NCI-H1417 (cell line): Measurements from ENCODE around the gene TP53I13.
A peak's percentile ranks its signal among the peaks of the same experiment; 100 is the strongest.

Experiments
- DNase-seq, 3 experiments: peaks; one replicate each; lab custom pipeline; 2025; lab: John Stamatoyannopoulos, UW

TP53I13 gene

DNA sequence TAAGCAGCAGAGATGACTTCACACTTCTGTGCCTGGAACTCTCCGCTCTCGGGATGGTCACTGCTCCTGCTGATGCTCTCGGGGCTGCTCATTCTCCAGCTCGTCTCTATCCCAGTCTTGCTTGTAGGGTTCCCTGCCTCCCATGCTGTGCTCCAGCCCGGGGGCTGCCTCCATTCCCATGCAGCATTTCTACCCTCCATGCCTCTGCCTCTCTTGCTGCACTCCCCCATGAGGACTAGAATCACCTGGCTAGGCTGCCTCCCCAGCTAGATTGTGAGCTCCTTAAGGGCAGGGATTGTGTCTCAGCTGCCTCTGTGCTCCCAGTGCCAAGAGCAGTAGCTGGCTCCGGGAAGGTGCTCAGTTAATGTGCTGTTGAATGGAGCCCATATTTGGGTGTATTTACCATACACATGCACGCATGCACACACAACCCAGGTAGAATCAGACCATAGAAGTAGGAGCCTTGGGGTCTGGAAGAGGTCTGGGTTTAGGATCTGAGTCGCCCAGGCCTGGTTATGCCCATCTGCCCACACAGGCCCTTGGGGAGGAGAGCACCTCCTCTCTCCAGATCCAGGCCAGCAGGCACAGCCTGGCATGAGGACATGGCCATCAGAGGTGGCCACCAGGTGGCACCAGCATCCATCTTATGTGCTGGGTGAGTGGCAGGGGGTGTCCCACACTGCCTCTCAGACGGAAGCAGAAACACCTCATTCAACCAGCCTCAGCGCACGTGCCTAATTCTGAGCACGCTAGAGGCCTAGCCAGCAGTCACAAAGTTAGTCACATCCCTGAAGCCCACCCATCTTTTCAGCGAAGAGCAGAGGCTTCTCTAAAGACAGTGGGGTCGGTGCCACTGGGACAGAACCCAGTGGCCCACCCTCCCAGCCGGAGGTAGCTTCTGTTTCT lies 11.6 kb downstream of the TP53I13 start:
- peak; percentile 61 to 84 (median 71) for DNase-seq

DNA sequence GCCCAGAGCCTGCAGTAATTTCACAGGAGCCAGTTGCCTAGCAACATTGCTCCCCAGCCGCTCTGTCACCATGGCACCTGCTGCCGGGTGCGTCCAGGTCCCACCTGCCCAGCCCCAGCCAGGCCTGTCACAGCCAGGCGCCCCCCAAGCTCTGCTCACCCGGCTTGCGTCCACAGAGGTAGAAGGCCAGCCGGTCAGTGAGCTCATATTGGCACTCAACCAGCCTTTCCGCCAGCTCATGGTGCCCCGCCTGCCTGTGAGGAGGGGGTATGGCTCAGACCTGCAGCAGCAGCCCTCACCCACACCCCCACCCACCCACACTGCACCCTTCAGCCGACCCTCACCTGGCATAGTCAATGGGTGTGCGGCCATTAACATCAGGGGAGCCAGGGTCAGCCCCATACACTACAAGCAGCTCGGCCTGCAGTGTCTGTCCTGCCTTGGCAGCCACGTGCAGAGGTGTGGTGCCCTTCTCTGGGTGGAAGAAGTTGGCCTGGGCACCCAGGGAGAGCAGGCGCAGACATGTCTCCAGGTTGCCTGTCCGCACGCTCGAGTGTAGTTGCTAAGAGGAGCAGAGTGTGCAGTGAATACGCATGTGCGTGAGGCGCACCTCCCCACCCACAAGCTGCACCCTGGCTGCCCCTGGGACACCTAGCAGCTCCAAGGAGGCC lies 13.2 kb downstream of the TP53I13 start:
- DNase-seq = peak in 2 of 3 experiments; percentile 62 to 83

DNA sequence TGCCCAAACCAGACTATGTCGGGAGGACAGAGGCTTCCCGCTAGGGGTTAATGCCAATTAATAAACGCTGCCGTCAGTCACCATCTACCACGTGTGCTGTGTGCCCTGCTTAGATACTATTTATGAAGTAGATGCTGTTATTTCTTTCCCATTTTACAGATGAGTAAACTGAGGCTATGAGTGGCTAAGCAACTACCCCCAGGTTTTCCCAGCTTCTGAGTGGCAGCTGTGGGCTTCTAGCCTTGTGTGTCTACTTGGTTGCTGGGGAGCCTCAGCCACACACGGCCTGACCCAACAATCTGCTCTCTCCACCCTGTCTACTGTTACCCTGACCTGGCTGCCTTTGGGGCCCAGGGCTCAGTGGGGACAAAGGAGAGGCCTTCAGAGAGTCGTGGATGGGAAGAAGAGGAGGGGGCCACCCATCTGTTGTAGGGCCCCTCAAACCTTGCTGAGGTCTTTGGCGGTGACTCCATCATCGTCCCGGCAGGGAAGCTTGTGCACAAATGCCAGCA lies 13.8 kb downstream of the TP53I13 start:
- DNase-seq = no peak

DNA sequence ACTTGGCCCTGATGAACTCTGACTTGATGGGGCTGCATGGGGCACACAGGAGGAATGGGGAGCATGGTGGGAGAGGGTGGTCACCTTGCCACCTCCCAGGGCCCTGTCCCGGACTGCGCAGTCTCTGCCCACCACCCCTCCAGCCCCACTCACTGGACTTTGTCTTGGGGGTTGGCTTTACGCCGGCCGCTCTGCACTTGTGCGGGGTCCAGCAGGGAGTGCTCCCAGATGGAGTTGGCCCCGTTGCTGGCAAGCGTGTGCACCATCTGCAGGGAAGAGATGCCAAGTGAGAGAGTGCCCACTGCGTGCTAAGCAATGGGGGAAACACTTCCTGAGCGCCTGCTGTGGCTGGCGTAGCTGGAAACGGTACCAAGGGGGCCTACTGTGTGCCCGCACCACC lies 14.3 kb downstream of the TP53I13 start:
- no peak for DNase-seq

DNA sequence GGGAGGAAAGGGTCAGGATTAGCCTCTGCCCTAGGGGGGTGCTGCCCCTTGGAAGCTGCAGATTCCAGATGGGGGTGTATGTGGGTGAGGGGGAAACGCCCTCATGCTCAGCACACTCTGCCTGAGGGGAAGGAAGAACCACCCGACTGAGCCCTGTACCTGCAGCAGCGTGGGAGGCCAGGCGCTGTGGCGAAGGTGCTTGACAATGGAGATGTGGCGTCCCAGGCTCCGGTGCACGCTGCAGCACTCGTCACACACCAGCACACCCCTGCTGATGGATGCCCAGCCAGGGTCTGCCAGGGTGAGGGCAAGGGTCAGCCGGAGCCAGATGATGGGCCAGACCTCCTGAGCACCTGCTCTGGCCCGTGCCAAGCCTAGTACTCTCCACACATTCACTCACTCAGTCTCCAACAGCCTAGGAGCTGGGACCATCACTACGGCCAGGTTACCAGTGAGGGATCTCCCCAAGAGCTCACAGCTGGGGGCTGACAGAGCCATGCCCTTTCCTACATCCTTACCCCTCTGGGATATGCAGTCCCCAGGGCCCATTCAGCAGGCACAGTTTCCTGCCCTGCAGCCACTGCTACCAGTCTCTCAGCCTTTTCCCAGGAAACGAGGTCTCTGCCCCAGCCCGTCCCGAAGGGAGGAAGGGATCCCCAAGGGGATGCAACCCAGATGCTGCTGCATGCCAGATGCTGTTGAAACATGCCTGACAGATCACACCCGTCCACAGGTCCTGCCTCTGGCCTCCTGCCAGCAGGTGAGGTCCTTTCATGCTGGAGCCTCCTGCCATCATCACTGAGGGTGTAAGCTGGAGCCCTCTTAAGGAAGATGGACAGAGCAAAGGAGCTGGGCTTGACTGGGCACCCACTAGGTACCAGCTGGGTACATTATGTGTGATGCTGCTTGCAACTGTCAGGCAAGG lies 15.1 kb downstream of the TP53I13 start:
- peak in 1 of 3 experiments; percentile 7 for DNase-seq

DNA sequence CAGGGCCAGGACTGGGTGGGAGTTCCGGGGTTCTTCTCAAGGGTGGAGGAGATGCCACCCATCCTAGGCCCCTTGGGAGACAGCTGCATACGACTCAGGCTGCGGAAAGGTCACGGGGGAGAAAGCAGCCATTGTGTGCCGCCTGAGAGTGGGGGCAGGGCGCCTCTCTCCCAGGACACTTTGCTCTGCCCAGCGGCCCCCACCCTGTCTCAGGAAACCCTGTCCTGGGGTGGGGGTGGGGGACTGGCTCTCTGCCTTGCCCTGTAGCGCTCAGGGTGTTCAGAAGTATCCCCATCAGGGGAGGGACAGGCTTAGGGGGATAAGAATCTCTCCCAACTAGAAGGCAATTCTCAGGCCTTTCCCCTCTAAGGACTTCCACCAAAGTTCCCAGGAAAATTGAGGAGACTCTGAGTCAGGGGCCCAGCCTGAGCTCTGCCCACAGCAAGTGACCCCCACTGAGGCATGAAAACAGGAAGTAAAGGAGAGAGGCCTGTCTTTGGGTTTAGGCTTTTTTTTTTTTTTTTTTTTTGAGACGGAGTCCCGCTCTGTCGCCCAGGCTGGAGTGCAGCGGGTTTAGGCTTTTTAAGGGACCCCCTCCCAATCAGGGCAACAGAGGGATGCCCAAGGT lies 16.1 kb downstream of the TP53I13 start:
- no peak for DNase-seq

DNA sequence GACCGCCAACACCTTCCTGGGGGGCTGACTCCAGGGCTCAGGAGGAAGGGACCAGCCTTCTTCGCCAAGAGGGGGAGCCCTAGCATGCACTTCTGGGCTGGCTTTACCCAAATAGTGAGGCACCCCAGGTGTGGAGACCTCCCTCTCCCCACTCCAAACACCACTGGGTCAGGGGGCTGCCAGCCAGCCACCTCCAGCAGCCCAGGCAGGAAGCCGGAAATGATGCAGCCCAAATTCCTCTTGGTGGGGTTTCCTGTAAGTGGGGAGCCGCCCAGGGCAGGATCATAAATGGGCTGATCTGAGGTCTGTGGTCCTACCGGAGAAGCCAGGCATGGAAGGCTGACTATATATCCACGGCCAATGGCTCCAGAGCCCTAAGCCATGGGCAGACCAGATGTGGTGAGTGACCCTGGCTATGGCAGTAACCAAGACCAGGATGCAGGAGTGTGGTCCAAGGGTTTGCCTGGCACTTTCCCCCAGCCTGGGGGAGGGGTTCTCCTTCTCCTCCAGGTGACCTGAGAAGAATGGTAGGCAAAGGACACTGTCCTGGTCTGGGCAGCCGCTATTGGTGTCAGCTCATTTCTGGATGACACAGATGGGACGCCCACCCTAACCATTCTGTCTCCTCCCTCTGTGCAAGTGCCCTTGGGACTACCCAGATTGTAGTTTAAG lies 16.7 kb downstream of the TP53I13 start:
- no peak for DNase-seq

DNA sequence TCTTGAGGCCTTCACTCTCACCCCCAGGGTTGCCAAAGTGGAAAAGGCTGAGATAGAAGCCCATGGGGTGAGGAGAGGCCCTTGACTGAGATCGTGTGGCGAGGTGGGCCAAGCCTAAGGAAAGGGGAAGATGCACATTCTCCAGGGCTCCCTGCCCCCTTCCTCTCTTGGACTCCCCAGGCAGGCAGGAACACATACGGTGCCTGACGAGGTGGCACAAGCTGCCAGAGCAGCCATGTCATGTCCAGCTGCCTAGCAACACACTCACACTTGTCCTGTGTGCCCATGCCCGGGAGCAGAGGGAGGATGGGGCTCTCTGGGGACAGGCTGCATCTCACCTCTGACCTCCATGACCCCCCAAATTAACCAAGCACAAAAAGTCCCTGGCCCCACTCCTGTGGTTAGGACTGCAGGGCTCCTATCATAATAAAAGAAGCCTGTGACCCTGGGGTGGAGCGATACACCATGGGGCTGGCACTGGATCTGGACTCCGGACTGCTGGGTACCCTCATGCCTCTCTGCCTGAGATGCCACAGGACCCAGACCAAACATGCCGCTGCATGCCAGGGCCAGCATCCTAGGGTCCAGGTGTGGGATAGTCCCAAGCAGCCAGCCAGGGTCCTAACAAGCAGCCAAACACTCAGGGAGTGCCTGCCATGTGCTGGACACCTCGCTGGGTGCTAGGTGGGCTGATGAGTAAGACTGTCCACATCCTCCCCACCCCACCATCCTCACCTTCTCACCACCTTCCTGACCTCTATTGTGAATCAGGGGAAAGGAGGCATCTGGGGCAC lies 18.4 kb downstream of the TP53I13 start:
- DNase-seq = no peak

DNA sequence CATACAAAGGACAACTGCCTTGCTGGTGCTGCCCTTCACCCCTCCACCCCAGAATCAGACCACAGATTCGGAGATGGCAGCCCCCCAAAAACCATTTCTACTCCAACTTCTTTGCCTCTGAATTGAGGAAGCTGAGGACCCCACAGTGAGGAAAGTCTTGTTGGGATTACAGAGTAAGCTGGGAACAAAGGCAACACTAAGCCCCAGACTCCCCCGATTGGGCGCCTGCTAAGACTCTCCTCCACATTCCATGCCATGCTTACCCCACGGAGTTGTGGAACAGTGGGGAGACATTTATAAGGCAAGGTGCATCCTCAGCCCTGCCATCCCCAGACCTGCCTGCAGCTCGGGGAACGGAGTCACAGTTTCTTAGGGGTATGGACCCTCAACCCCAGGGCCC lies 19.1 kb downstream of the TP53I13 start:
- DNase-seq = no peak

DNA sequence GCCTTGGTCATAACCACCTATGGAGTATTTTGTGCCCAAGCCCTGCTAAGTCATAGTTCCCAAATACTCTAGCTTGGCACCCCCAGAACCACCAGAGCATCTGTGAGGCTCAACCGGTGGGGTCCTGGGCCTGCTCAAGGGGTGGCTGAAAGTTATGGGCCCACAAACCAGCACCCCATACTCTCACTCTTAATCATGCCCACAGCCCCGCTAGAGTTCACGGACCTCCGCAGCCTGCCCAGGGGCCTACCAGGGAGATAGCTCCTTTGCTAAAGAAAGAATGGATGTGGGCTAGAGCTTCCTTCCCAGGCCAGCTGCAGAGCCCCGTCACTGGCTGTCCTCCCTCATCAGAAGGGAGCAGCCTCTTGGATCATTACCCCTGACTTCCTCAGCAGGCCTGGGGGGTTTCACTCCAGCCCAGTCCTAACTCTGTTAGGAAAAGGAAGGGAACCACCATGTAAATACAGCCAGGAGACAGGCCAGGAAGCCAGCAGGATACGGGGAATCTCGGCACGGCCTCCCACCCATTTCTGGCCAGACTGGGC lies 19.6 kb downstream of the TP53I13 start:
- peak in 1 of 3 experiments; percentile 32 for DNase-seq

DNA sequence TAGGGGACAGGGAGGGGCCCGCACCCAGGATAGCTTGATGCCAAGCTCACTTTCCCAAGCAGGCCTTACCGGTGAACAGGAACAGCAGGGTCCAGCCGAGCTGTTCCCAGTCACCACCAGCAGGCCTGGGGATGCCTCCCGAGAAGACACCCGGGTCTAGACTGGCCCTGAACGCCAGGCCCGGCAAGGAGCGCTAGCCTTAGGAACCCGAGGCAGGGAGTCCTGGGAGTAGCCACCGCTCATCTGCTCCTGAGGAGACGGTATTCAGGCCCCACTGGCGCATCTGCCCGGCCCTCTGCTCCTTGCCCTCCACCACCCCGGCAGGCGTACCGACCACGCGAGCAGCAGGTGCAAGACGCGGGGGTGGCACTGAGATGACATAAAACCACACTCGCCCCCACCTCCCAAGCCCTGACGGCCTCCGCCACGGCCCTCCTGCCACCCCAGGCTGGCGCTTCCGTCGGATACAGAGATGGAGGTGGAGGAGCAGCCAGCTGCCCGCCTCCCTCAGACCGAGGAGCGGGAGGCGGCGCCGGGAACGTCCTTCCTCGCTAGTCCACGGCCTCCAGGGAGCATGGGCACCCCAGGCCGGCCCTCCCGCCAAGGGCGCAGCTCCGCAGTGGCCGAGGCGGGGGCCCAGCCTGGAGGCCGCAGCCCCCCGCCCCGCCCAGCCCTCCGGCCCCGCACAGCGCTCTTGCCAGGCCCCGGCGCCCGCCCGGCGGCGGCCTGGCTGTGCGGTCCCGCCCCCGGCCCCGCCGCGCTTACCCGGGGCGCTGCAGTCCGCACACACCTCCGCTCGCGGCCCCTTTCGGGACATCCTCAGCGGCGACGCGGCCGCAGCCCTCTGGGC lies 20.3 kb downstream of the TP53I13 start:
- DNase-seq = peak; percentile 46 to 70 (median 58)

DNA sequence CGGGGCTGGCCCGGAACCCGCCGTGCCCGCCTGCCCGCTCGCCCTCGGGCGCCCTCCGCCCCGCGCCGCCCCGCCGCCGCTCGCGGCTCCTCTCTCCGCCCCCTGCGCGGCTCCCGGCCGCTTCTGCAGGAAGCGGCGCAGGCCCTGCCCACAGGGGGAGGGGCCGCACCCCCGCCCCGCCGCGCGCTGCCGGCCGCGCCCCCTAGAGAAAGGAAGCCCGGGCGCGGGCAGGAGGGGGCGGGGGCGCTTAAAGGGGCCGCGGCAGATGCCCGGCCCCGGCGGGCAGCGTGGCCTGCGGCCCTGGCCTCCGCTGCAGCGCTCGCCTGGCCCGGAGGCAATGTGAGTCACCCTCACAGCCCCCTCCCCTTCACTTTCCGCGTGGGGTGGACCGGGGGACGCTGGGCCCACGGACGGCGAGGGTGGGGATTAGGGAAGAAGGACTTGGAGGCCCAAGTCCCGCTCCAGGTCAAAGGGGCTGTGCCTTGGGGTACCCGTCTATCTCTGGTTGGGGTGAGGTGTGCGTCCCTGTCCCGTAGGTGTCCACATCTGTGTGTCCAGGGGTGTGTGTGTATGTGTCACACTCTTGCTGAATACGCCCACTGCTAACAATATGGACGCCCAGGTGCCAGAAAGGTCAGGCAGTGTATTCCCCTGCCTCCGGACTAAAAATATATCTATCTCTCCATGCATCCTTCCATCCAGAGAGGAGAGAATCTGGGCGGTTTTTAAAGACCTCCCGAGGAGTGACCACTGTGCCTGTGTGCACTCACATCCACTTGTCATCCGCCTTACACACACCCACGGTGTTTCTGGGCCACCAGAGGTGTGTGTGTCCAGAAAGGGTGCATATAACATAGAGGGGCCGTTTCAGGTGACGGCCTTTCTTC lies 21.3 kb downstream of the TP53I13 start, which contains the start of gene GIT1:
GIT1 (minus strand) TSS at position 125 of the 887 bp plus-strand sequence. CDS start 270 bp downstream, outside the sequence.
- peak; percentile 90 to 91 (median 91) for DNase-seq

DNA sequence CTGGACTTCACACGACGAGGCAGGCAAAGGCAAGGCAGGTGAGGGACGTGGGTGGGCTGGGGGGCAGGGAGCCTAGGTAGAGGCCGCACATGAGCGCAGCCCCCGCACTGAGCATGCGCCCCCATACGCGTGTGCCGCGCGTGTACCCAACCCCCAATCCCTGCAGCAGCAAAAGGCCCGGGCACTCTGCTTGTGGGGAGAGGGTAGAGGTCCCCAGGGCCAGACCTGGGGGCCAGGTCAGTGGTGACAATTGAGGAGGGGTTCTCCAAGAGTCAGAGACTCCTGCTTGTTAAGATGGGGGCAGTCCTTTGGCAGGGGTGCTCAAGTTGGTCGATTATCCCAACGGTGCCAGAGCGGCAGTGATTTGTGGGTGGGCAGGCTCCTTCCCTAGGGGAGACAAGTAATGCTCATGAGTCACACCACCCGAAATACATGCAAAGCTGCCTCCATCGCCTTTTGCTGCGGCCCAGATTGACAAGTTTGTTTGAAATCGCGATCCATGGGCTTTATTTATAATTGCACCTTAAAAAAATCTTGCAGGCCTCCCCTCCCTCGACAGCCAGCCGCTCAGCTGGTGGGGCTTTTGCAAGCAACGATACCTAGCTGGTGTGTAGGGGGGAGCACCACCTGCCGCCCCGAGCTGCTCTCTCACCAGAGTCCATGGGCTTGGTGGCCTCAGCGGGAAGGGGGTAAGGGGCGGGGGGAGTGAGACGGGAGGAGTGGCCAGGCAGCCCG lies 22.1 kb downstream of the TP53I13 start:
- peak in 2 of 3 experiments; percentile 78 to 84 for DNase-seq

DNA sequence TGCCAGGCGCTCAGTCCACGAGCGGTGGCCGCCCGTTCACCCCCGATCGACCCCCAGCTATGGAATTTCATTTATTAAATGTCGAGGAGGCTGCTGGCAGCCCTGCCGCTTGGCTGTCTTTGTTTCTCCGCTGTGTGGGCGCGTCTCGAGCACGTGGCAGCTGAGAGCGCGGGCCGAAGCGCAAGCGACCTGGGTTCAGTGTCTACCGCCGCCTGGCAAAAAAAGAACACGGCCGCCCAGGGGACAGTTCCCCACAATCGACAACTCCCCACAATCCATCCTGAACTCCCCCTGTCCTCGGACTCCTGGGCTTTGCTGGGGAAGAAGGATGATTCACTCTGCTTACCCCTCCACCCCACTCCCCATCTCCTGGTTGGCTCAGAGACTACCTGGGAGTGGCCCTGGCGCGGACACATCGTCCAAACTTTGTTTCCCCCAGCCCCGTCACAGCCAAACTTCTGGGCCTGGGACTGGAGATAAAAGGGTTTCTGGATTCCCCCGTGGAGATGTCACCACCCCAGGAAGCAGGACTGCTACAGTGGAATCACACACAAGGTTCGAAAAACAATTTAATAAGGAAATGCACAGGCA lies 22.7 kb downstream of the TP53I13 start:
- peak in 2 of 3 experiments; percentile 84 to 90 for DNase-seq

DNA sequence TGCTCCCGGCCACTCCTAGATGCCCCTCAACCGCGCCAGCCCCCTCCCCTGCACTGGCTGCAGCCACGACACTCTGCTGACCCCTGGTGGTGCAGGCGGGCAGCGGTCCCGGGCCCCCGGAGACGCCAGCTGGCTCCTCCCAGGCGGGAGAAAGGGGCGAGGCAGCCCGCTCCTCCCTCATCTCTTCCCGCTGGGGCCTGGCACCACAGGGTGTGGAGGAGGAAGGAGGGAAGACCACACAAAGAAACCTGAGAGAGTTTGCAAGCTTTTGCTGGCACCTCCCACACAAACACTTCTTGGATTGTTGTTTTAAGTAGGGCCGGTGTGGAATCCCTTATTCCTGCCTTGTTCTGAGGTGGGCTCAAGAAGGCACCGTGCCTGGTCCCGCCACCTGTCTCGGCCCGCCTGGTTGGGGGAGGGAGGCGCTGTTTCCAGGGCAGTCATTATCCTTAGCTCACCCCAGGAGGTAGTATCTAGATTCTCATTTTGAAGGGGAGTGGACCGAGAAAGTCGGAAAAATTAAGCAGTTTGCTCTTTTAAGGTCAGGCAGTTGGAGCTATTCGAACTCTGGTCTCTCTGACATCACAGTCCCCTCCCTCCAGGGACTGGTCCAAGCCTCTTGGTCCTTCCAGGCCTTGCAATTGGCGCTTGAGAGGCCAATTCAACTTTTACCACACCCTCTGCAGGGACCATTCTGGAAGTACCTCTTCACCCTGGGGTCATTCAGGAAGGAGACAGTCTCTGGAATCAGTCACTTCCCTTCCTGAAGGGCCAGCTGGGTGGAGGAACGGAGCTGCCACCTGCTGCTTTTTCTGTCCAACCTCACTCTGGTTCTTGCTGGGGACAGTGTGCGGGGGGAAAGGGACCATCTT lies 23.5 kb downstream of the TP53I13 start:
- DNase-seq = peak; percentile 87 to 95 (median 92)
